Stimulated activated CD4-positive, alpha-beta T cell treated with anti-CD3 and anti-CD28 coated beads, TNF-alpha, amount 100 ng/mL, for 4 hours (primary cell): Measurements from ENCODE around the gene CCT7.
"Not testable (repeated sequence)": the region's sequence is repeated elsewhere in the genome, so short reads cannot be mapped to it uniquely, and the experiment has no call there.

Source experiments
- DNase-seq, 3 experiments: peaks; one replicate each; pipeline ENCODE4 v3.0.0-alpha.2; 2020; ENCODE audit warnings: low read depth in 3 of 3

Gene CCT7

DNA sequence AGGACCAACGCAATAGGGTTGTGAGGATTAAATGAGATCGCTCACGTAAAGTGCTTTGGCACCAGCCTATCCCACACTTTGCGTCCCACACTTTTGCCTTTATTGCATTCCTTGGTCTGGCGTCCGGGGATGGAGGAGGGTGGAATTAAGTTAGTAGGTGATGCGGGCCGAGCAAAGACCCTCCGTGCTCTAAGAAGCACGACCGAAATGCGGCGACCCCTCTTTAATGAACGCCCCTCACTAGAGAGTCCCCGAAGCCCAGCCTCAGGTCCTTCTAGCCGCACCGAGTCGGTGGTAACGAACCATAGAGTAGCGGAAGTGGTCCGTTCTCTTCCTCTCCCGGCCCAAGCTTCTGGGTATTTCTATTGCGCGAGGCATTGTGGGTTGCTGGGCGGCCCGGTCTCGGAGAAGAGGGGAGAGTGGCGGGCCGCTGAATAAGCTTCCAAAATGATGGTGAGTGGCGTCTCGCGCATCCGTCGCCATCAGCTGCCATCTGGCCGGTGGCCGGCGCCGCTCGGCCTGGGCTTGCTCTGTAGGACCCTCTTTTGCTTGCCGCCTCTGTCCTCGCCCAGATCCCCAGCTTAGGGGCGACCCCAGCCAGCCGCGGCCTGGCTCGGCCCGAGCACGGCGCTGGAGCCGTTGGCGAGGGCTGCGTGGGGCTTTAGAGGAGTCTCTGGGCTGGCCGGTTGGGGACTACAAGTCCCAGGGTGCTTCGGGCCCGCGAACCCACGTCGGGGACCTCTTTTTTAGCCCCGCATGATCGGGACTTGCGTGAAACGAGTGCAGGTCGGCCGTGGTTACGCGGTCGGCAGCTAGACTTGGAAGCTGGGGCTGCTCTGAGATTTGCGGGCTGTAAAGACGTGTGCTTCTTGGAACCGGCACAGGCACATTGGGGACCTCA, at the start of gene CCT7:
TSS of gene CCT7 (plus strand) at position 377 of the 901 bp plus-strand sequence. CDS start at position 448, 71 bp downstream.
- peak; percentile 58 to 79 (median 74) for DNase-seq

GRCh38 chr2:73185965-73186364, 48.1 kb upstream of the CCT7 start:
- no peak for DNase-seq

- no peak for DNase-seq
Measured at GRCh38 chr2:73187549-73187948, 46.6 kb upstream of the CCT7 start.

GRCh38 chr2:73197579-73197978, 36.5 kb upstream of the CCT7 start:
- DNase-seq: no peak

DNA sequence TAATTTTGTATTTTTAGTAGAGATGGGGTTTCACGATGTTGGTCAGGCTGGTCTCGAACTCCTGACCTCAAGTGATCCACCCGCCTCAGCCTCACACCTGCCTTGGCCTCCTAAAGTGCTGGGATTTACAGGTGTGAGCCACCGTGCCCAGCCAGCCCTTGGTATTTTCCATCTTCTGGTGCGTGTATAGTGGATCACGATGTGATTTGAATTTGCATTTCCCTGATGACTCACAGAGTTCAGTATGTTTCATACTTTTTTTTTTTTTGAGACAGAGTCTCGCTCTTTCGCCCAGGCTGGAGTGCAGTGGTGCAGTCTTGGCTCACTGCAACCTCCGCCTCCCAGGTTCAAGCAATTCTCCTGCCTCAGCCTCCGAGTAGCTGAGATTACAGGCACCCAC, 33.8 kb upstream of the CCT7 start:
- not testable (repeated sequence) for DNase-seq

DNA sequence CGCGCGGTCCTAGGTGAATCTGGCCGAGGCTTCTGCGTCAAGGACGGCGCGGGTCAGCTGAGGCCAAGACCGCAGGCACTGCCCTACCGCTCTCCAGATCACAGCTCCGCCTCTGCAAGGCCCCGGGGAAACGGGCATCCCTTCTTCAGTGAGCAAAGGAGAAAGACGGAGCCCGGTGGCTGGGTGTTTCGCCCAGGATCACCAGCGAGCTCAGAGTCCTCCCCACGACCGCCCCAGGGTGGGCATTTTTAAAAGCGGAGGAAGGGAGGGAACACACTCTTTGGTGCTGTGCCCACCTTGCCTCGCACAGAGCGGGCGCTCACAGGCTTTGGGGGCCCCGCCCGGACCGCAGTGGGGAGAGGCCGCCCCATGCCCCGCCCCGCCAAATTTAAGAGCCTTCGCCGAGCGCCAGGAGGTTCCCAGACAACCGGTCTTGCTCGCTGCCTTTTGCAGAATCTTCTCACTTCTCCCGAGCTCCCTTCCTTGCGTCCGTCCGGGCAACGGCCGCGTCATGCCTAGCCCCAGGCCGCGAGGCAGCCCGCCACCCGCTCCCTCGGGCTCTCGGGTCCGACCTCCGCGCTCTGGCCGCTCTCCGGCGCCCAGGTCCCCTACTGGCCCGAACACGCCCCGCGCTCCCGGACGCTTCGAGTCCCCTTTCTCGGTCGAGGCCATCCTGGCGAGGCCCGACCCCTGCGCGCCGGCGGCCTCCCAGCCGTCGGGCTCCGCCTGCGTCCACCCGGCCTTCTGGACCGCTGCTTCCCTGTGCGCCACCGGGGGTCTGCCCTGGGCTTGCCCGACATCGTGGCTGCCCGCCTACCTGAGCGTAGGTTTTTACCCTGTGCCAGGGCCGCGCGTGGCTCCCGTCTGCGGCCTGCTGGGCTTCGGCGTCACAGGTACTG, 31.7 kb upstream of the CCT7 start, which contains the start of gene NOTO:
TSS of gene NOTO (plus strand) at position 419 of the 899 bp plus-strand sequence. CDS start at position 512, 93 bp downstream.
- no peak for DNase-seq

- DNase-seq: no peak
Measured at GRCh38 chr2:73203055-73203681, 30.9 kb upstream of the CCT7 start.

- no peak for DNase-seq
Measured at GRCh38 chr2:73205611-73206010, 28.5 kb upstream of the CCT7 start.

- DNase-seq: no peak
Measured at GRCh38 chr2:73208258-73208657, 25.9 kb upstream of the CCT7 start.

- no peak for DNase-seq
Measured at GRCh38 chr2:73210019-73210418, 24.1 kb upstream of the CCT7 start.

DNA sequence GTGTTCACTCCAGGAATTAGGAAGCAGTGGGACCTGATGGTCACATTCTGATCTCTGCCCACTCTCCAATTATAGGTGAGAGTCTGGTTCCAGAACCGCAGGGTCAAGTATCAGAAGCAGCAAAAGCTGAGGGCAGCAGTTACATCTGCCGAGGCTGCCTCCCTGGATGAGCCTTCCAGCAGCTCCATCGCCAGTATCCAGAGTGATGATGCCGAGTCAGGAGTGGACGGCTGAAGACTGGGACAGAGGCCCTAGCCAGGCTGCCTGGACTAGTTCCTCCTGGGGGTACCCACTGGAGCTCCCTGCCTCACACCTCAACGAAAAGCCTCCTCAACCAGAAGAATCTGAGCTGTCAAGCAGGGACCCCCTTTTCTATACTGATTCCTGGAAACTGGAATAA, 23.4 kb upstream of the CCT7 start:
- DNase-seq: no peak

GRCh38 chr2:73212098-73212447, 22.0 kb upstream of the CCT7 start:
- no peak for DNase-seq

DNA sequence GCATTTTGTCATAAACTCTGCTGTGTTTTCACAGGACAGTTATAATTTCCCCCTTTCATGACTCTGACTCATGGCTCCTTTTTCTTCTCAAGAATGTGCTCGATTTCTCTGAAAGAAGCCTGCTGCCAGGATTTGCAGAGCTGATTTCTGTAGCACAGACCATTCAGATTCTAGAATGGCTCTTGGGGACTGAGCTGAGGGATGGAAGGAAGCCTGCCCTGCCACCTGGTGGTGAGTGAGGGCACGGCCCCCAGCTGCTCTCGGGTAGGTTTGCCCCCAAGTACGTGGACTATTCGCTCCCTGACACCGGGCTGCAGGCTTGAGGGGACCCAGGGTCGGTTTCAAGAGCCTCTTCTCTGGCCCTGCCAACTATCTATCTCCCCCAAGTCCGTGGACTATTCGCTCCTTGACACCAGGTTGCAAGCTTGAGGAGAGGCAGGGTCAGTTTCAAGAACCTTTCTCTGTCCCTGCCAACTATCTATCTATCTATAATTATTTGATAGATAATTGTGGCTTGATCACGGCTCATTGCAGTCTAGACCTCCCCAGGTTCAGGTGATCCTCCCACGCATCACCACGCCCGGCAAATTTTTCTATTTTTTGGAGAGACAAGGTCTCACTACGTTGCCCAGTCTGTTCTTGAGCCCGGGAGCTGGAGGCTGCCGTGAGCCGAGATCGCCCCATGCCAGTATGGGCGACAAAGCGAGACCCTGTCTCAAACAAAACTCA, 21.5 kb upstream of the CCT7 start:
- peak; percentile 48 to 52 (median 50) for DNase-seq

GRCh38 chr2:73214120-73215035, 19.7 kb upstream of the CCT7 start, which contains the start of gene SMYD5:
Gene SMYD5 (plus strand): TSS chr2:73214245. CDS start chr2:73214267, 22 bp downstream.
- peak; percentile 86 to 89 (median 89) for DNase-seq

GRCh38 chr2:73215254-73215653, 18.9 kb upstream of the CCT7 start:
- no peak for DNase-seq

DNA sequence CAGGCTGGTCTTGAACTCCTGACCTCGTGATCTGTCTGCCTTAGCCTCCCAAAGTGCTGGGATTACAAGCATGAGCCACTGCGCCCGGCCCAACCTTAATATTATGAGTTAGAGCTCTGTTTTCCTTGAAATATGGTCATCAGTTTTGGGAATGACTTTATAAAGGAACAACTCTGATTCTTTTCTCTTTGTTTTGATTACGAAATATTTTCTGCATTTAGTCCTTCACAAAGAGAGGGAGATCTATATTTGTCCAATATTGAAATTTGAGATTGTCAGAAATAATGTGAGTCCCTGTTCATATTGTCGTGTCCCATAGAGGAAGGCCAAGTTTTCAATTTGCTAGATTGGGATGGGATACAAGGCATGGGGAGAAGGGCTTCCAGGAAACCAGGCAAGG, 16.9 kb upstream of the CCT7 start:
- no peak for DNase-seq

DNA sequence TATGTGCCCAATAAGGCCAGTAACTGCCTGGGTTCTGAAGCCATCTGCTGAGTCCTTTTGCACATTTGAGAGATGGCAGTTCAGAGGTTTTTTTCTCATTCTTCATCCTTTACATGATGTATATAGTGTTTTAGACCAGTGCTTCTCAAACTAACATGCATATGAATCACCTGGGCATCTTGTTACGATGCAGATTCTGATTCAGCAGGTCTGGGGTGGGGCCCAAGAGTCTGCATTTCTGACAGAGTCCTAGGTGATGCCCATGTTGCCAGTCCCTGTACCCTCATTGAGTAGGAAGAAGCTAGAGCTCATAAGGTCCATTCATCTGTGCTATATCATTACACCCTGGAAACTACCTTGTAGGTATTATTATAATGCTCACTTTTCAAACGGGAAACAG, 16.3 kb upstream of the CCT7 start:
- no peak for DNase-seq

DNA sequence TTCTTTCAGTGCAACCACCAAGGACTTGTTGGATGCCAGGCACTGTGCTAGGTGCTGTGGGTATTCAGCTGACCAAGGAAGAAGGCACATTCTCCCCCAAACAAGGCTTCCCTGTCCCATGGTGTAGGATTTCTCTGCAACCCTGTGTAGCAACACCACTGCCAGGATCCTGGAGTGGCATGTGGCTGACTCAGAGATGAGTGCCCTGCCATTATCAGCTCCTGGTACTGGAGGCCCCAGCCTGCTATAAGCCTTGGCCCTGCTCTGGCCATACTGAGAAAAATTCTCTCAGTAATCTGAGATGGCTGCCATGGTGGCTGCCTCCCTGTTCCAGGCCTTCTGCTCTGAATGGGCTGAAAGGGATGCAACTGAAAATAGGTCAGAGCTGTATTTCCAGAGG, 15.8 kb upstream of the CCT7 start:
- no peak for DNase-seq

- DNase-seq: no peak
Measured at GRCh38 chr2:73223821-73224220, 10.3 kb upstream of the CCT7 start.
